Ammon's horn (tissue), 1 donor: Measurements from ENCODE around the gene HS3ST3A1.
A peak's percentile ranks its signal among the peaks of the same experiment; 100 is the strongest.
"Not testable (repeated sequence)": the region's sequence is repeated elsewhere in the genome, so short reads cannot be mapped to it uniquely, and the experiment has no call there.

Experiments
- DNase-seq: peaks from one replicate; pipeline ENCODE4 v3.0.0-alpha.2; 2016; ENCODE audit warnings: low spot score

HS3ST3A1 gene

GRCh38 chr17:13575922-13576419 is 25.8 kb downstream of the HS3ST3A1 start:
- no peak for DNase-seq

GRCh38 chr17:13575466-13575865 is 26.3 kb downstream of the HS3ST3A1 start:
- DNase-seq = no peak

- DNase-seq = no peak
These were observed 29.1 kb downstream of the HS3ST3A1 start for GRCh38 chr17:13572581-13572980.

- DNase-seq = no peak
These were observed 32.2 kb downstream of the HS3ST3A1 start for GRCh38 chr17:13569398-13570123.

GRCh38 chr17:13568582-13569397 is 32.9 kb downstream of the HS3ST3A1 start:
- no peak for DNase-seq

GRCh38 chr17:13563866-13564265 is 37.9 kb downstream of the HS3ST3A1 start:
- DNase-seq = no peak

- DNase-seq = no peak
These were observed 39.4 kb downstream of the HS3ST3A1 start for GRCh38 chr17:13562271-13562800.

- no peak for DNase-seq
These were observed 40.0 kb downstream of the HS3ST3A1 start for GRCh38 chr17:13561606-13562270.

- DNase-seq = no peak
These were observed 40.8 kb downstream of the HS3ST3A1 start for GRCh38 chr17:13560935-13561334.

GRCh38 chr17:13558588-13558987 is 43.1 kb downstream of the HS3ST3A1 start:
- no peak for DNase-seq

GRCh38 chr17:13557077-13557476 is 44.7 kb downstream of the HS3ST3A1 start:
- DNase-seq = no peak

- no peak for DNase-seq
These were observed 47.5 kb downstream of the HS3ST3A1 start for GRCh38 chr17:13554231-13554630.

- DNase-seq = no peak
These were observed 51.4 kb downstream of the HS3ST3A1 start for GRCh38 chr17:13550291-13550690.

GRCh38 chr17:13548576-13548975 is 53.2 kb downstream of the HS3ST3A1 start:
- DNase-seq = not testable (repeated sequence)

GRCh38 chr17:13546851-13547250 is 54.9 kb downstream of the HS3ST3A1 start:
- no peak for DNase-seq

GRCh38 chr17:13545941-13546340 is 55.8 kb downstream of the HS3ST3A1 start:
- DNase-seq = no peak

GRCh38 chr17:13544765-13545164 is 57.0 kb downstream of the HS3ST3A1 start:
- no peak for DNase-seq

GRCh38 chr17:13544292-13544691 is 57.4 kb downstream of the HS3ST3A1 start:
- DNase-seq = peak; percentile 25

- DNase-seq = no peak
These were observed 59.1 kb downstream of the HS3ST3A1 start for GRCh38 chr17:13542636-13543035.

GRCh38 chr17:13541032-13541480 is 60.7 kb downstream of the HS3ST3A1 start:
- DNase-seq = no peak

GRCh38 chr17:13540546-13540945 is 61.2 kb downstream of the HS3ST3A1 start:
- no peak for DNase-seq

GRCh38 chr17:13539421-13539820 is 62.3 kb downstream of the HS3ST3A1 start:
- no peak for DNase-seq
